ENCODE results near the gene INPP5A. TPM values are rescaled to one million over a fixed set of nuclear protein-coding genes. Genes with fewer than 3 reads are reported as not detected.
A peak's percentile ranks its signal among the peaks of the same experiment; 100 is the strongest.
"Not testable (repeated sequence)": the region's sequence is repeated elsewhere in the genome, so short reads cannot be mapped to it uniquely, and the experiment has no call there.

Gene INPP5A
- total RNA-seq, 1 experiment from 2014 or later: 22.6 TPM

DNA sequence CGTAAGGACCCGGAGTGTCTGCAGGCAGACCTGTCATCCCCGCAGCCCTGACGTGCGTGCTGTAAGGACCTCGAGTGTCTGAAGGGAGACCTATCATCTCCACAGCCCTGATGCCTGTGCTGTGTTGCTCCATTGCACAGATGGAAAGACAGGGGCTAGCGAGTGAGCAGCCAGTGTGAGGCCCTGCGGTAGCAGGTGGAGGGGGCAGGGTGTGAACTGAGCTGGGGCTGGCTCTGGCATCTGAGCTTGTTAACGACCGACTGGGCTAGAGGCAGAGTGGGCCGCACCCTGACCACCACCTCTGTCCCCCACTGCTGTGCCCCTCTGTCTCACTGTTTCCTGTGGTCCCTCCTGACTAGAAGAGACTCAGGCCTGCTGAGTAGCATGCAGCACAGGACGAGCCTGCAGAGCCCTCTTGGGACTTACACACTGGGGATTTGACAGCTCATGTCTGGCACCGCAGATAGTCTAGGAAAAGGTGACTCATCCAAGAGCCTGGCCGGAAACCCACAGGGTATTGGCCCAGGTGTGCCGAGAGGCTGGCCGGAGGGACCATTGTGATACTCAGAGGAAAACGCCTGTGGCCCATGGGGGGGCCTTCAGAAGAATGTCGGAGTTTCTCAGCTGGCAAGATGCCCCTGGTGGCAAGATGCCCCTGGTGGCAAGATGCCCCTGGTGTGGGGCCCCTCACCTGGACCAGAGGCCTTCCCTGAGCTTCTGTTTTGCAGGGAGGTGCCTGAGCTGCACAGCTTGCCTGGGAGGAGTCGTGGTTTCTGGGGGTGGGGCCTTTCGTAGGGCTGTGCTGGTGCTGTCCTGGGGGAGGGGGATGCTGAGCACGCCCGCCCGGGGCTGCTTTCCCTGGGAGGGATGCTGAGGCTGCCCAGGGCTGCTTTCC lies 34.3 kb downstream of the INPP5A start:
- Histone ChIP-seq H3K4me1 (ENCODE audit: insufficient read depth, low read length) (peaks cover 49% of the 10 kb centered on the region), H4K20me1 (ENCODE audit: low read length) (no peaks in the 10 kb centered on the region), H3K4me2 (ENCODE audit: low read length) (peak overlapping the region; percentile 73), H3K9me2 (replicated peaks; ENCODE audit: low read length) (no peaks in the 10 kb centered on the region), H3K79me2 (ENCODE audit: low read length) (peaks cover 40% of the 10 kb centered on the region), H3K9me3 (ENCODE audit: low read length) (no peaks in the 10 kb centered on the region), H3K27ac (ENCODE audit: low read length) (peak overlapping the region; percentile 92), H3K4me3 (ENCODE audit: low read length) (peak overlapping the region; percentile 51; the same call in 1 of the 2 replicates), H3K9ac (ENCODE audit: low read length) (peak overlapping the region; percentile 63), H2AFZ (ENCODE audit: low read length) (no peak overlapping the region), H3F3A (ENCODE audit: low read length, unreplicated experiment) (no peaks in the 10 kb centered on the region), H3K27me3 (ENCODE audit: low read length) (no peaks in the 10 kb centered on the region), H3K36me3 (ENCODE audit: low read depth, low read length) (no peaks in the 10 kb centered on the region)
- ChIA-PET CTCF (interaction anchor here (0.6 to 1.2 kb wide), 2 partner anchors 10 to 31 kb away, joined by 3 read pairs; no protein-coding TSS in a partner anchor), POLR2A (ENCODE audit: unreplicated experiment) (interaction anchor here (0.6 to 0.9 kb wide), 2 partner anchors 28 to 175 kb away, joined by 3 read pairs; partner anchors contain the start of gene PWWP2B)
- intact Hi-C loops (cut with micrococcal nuclease): loop anchor here (1.0 to 2.0 kb wide), 2 partner anchors 35 to 65 kb away; partner anchors contain the start of gene INPP5A
- no TSS peak for BruUV-seq (replicated peaks)
- TF ChIP-seq EZH2 (IDR thresholded peaks at IDR 0.05; ENCODE audit: low read length, unreplicated experiment) (no peak), EZH2phosphoT487 (IDR thresholded peaks at IDR 0.05; ENCODE audit: borderline replicate concordance, low read length) (no peak)
- TF ChIP-seq, protein P1, sequence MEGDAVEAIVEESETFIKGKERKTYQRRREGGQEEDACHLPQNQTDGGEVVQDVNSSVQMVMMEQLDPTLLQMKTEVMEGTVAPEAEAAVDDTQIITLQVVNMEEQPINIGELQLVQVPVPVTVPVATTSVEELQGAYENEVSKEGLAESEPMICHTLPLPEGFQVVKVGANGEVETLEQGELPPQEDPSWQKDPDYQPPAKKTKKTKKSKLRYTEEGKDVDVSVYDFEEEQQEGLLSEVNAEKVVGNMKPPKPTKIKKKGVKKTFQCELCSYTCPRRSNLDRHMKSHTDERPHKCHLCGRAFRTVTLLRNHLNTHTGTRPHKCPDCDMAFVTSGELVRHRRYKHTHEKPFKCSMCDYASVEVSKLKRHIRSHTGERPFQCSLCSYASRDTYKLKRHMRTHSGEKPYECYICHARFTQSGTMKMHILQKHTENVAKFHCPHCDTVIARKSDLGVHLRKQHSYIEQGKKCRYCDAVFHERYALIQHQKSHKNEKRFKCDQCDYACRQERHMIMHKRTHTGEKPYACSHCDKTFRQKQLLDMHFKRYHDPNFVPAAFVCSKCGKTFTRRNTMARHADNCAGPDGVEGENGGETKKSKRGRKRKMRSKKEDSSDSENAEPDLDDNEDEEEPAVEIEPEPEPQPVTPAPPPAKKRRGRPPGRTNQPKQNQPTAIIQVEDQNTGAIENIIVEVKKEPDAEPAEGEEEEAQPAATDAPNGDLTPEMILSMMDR (conservative IDR thresholded peaks at IDR 0.05; ENCODE audit: low read depth, low read length): no peak; the same call in 1 of the 2 replicates
- ATAC-seq: peak; percentile 73
- DNase-seq: peak; percentile 94

DNA sequence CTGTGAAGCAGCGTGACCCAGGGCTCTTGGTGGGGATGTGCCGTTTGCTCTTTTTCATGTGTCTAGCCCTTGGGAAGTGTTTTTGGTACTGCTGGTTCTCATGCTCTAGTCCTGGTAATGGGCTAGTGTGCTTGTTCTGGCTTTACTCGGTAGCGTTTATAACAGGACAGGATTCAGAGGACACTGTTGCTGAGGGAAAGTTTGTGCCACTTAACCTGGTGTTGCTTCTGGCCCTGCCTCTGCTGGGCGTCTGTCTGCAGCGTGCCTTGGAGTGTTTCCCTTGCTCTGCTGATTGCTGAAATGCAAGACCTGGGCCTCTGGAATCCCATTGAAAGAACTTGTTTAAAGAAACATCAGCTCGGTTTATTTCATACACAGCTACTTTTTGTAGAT lies 35.0 kb downstream of the INPP5A start:
- peaks cover 55% of the 10 kb centered on the region for H3K4me1 ChIP-seq (ENCODE audit: insufficient read depth, low read length)
- peak overlapping the region; percentile 92 for H3K27ac ChIP-seq (ENCODE audit: low read length)
- ChIA-PET CTCF (interaction anchor here (0.6 to 1.2 kb wide), 2 partner anchors 11 to 32 kb away, joined by 3 read pairs; no protein-coding TSS in a partner anchor), POLR2A (ENCODE audit: unreplicated experiment) (interaction anchor here (0.6 kb wide), 1 partner anchor 29 kb away, joined by 3 read pairs; no protein-coding TSS in a partner anchor)
- DNase-seq: peak; percentile 37
- no TSS peak for BruUV-seq (replicated peaks)
- no peak overlapping the region for H2AFZ ChIP-seq (ENCODE audit: low read length)
- peaks cover 41% of the 10 kb centered on the region for H3K79me2 ChIP-seq (ENCODE audit: low read length)
- ATAC-seq: peak; percentile 15
- no peak for TF ChIP-seq EZH2 (IDR thresholded peaks at IDR 0.05; ENCODE audit: low read length, unreplicated experiment)
- no peaks in the 10 kb centered on the region for H3F3A ChIP-seq (ENCODE audit: low read length, unreplicated experiment)
- no peaks in the 10 kb centered on the region for H3K36me3 ChIP-seq (ENCODE audit: low read depth, low read length)
- H3K4me2 ChIP-seq (ENCODE audit: low read length): peak overlapping the region; percentile 73
- intact Hi-C loops (cut with micrococcal nuclease): loop anchor here (1.0 to 2.0 kb wide), 2 partner anchors 35 to 64 kb away; partner anchors contain the start of gene INPP5A
- H3K27me3 ChIP-seq (ENCODE audit: low read length): no peaks in the 10 kb centered on the region
- peak overlapping the region; percentile 63 for H3K9ac ChIP-seq (ENCODE audit: low read length)
- peak overlapping the region; percentile 51; the same call in 1 of the 2 replicates for H3K4me3 ChIP-seq (ENCODE audit: low read length)
- no peaks in the 10 kb centered on the region for H4K20me1 ChIP-seq (ENCODE audit: low read length)
- H3K9me2 ChIP-seq (replicated peaks; ENCODE audit: low read length): no peaks in the 10 kb centered on the region
- H3K9me3 ChIP-seq (ENCODE audit: low read length): no peaks in the 10 kb centered on the region

DNA sequence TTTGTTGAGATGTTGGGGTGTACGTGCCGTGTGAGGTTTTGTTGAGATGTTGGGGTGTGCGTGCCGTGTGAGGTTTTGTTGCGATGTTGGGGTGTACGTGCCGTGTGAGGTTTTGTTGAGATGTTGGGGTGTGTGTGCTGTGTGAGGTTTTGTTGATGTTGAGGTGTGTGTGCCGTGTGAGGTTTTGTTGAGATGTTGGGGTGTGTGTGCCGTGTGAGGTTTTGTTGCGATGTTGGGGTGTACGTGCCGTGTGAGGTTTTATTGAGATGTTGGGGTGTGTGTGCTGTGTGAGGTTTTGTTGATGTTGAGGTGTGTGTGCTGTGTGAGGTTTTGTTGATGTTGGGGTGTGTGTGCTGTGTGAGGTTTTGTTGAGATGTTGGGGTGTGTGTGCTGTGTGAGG lies 35.4 kb downstream of the INPP5A start:
- H4K20me1 ChIP-seq (ENCODE audit: low read length): not testable (repeated sequence)

More for the DNA sequence above, 35.4 kb downstream of the INPP5A start:
- peaks cover 45% of the 10 kb centered on the region for H3K79me2 ChIP-seq (ENCODE audit: low read length)
- H2AFZ ChIP-seq (ENCODE audit: low read length); DNase-seq; ATAC-seq; H3F3A ChIP-seq (ENCODE audit: low read length, unreplicated experiment); H3K9me3 ChIP-seq (ENCODE audit: low read length); H3K27me3 ChIP-seq (ENCODE audit: low read length); H3K9me2 ChIP-seq (replicated peaks; ENCODE audit: low read length); BruUV-seq (replicated peaks); H3K36me3 ChIP-seq (ENCODE audit: low read depth, low read length); CTCF ChIA-PET: not testable (repeated sequence)
- peak overlapping the region; percentile 63 for H3K9ac ChIP-seq (ENCODE audit: low read length)
- H3K4me2 ChIP-seq (ENCODE audit: low read length): peak overlapping the region; percentile 73
- H3K27ac ChIP-seq (ENCODE audit: low read length): peak overlapping the region; percentile 92
- peaks cover 55% of the 10 kb centered on the region for H3K4me1 ChIP-seq (ENCODE audit: insufficient read depth, low read length)
- POLR2A ChIA-PET (ENCODE audit: unreplicated experiment): interaction anchor here (0.6 kb wide), 1 partner anchor 30 kb away, joined by 3 read pairs; no protein-coding TSS in a partner anchor
- intact Hi-C loops (cut with micrococcal nuclease): loop anchor here (1.0 to 2.0 kb wide), 2 partner anchors 36 to 64 kb away; partner anchors contain the start of gene INPP5A
- H3K4me3 ChIP-seq (ENCODE audit: low read length): peak overlapping the region; percentile 51; the same call in 1 of the 2 replicates

Data from PC-3 (cell line).